ENCODE data around the gene KCTD8. TPM values are rescaled to one million over a fixed set of nuclear protein-coding genes. Genes with fewer than 3 reads are reported as not detected.

The KCTD8 gene
- total RNA-seq, 1 donor from 2014 or later: 0.68 TPM

DNA sequence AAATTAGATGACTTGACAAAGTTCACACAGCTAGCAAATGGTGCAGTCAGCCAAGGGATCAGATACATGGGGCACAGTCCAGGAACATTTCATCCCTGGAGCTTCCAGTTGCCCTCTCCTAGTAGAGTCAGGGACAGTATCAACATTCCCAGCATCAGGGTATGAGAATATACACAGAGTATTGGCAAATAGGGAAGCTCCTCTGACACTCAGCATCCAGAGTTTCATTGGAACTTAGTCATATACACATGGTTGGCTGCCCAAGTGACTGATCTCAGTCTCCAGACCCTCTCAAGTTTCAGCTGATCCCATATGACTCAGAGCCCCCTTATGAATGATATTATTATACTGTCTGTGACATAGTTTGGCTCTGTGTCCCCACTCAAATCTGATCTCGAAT, 13.7 kb upstream of the KCTD8 start:
- Mint-ChIP-seq H3K27me3 (ENCODE audit: low read depth, unreplicated experiment) (no peaks in the 10 kb centered on the region), H3K9me3 (ENCODE audit: unreplicated experiment) (peaks cover 2% of the 10 kb centered on the region), H3K4me3 (ENCODE audit: unreplicated experiment) (no peak overlapping the region), H3K4me1 (ENCODE audit: low read depth, unreplicated experiment) (no peaks in the 10 kb centered on the region), H3K27ac (ENCODE audit: unreplicated experiment) (no peak overlapping the region), H3K36me3 (ENCODE audit: low read depth, unreplicated experiment) (no peaks in the 10 kb centered on the region)
- H3K9me3 ChIP-seq (ENCODE audit: insufficient read depth, low read depth, low read length): no peaks in the 10 kb centered on the region
- H3K4me2 ChIP-seq (ENCODE audit: low read length): no peak overlapping the region
- H3K4me3 ChIP-seq (ENCODE audit: insufficient read depth, low read depth, low read length): no peak overlapping the region
- no peaks in the 10 kb centered on the region for H3K27me3 ChIP-seq (ENCODE audit: insufficient read depth, low read length)
- no peak overlapping the region for H2AFZ ChIP-seq (ENCODE audit: low read depth, low read length)
- H4K20me1 ChIP-seq (ENCODE audit: insufficient read depth, low read length): no peaks in the 10 kb centered on the region
- no peaks in the 10 kb centered on the region for H3K4me1 ChIP-seq (ENCODE audit: insufficient read depth, low read length)
- DNase-seq (ENCODE audit: low read depth) (no peak), FAIRE-seq (no peak)
- H3K36me3 ChIP-seq (ENCODE audit: insufficient read depth, low read length): no peaks in the 10 kb centered on the region
- H3K79me2 ChIP-seq (ENCODE audit: insufficient read depth, low read length): no peaks in the 10 kb centered on the region
- H3K27ac ChIP-seq (ENCODE audit: low read depth, low read length): no peak overlapping the region
- no peak overlapping the region for H3K9ac ChIP-seq (ENCODE audit: low read length)
- TF ChIP-seq, protein P1, sequence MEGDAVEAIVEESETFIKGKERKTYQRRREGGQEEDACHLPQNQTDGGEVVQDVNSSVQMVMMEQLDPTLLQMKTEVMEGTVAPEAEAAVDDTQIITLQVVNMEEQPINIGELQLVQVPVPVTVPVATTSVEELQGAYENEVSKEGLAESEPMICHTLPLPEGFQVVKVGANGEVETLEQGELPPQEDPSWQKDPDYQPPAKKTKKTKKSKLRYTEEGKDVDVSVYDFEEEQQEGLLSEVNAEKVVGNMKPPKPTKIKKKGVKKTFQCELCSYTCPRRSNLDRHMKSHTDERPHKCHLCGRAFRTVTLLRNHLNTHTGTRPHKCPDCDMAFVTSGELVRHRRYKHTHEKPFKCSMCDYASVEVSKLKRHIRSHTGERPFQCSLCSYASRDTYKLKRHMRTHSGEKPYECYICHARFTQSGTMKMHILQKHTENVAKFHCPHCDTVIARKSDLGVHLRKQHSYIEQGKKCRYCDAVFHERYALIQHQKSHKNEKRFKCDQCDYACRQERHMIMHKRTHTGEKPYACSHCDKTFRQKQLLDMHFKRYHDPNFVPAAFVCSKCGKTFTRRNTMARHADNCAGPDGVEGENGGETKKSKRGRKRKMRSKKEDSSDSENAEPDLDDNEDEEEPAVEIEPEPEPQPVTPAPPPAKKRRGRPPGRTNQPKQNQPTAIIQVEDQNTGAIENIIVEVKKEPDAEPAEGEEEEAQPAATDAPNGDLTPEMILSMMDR (IDR thresholded peaks at IDR 0.05; ENCODE audit: insufficient read depth, low read depth, low read length): no peak
- no peak for TF ChIP-seq EZH2 (IDR thresholded peaks at IDR 0.05; ENCODE audit: insufficient read depth, low read length)

DNA sequence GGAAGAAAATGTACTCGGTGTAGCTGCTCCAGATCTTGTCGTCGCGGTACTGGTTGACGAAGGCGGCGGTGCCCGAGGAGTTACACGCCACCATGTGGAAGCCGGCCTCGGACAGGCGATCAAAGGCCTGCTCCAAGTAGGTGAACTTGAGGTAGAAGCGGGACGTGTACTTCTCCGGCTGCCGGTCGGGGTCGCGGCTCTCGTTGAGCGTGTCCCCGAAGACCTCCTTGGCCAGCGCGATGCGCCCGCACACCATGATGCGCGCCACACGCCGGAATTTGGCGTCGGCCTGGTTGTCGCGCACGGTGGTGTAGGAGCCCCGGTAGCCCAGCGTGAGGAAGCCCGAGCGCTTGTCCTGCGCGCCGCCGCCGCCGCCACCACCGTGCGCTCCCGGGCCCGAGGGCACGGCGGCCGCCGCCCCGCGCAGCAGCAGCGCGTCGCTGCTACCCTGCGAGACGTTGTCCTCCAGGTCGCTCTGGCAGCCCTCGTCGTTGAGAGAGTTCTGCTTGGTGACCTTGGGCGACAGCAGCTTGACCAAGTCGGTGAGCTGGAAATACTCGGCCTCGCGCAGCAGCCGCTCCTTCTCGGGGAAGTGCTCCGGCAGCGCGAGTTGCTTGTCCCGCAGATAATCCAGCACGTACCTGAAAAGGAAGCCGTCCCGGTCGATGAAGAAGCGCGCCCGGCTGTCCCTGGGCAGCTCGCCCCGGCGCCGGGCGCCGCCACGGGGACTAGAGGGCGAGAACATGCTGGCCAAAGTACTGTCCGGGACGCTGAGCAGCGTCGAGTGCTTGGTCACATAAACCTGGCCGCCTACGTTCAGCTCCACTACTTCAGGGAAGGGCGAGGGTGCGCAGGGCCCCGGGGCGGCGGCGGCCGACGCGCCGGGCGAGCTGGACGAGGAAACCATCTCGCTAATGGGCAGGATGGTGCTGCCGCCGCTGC, 775 bp downstream of the KCTD8 start:
- Histone ChIP-seq H3K36me3 (ENCODE audit: insufficient read depth, low read length) (no peaks in the 10 kb centered on the region), H2AFZ (ENCODE audit: low read depth, low read length) (peak overlapping the region; percentile 95), H4K20me1 (ENCODE audit: insufficient read depth, low read length) (no peaks in the 10 kb centered on the region), H3K4me2 (ENCODE audit: low read length) (peak overlapping the region; percentile 96), H3K79me2 (ENCODE audit: insufficient read depth, low read length) (no peaks in the 10 kb centered on the region), H3K9ac (ENCODE audit: low read length) (peak overlapping the region; percentile 65), H3K4me1 (ENCODE audit: insufficient read depth, low read length) (peaks cover 13% of the 10 kb centered on the region), H3K27me3 (ENCODE audit: insufficient read depth, low read length) (peaks cover 28% of the 10 kb centered on the region), H3K9me3 (ENCODE audit: insufficient read depth, low read depth, low read length) (no peaks in the 10 kb centered on the region), H3K4me3 (ENCODE audit: insufficient read depth, low read depth, low read length) (peak overlapping the region; percentile 65), H3K27ac (ENCODE audit: low read depth, low read length) (no peak overlapping the region)
- FAIRE-seq (no peak), DNase-seq (ENCODE audit: low read depth) (peak; percentile 47)
- H3K36me3 Mint-ChIP-seq (ENCODE audit: low read depth, unreplicated experiment): no peaks in the 10 kb centered on the region
- peak; percentile 74 for TF ChIP-seq EZH2 (IDR thresholded peaks at IDR 0.05; ENCODE audit: insufficient read depth, low read length)
- TF ChIP-seq, protein P1 (IDR thresholded peaks at IDR 0.05; ENCODE audit: insufficient read depth, low read depth, low read length): no peak
- H3K4me1 Mint-ChIP-seq (ENCODE audit: low read depth, unreplicated experiment): peaks cover 5% of the 10 kb centered on the region
- H3K27ac Mint-ChIP-seq (ENCODE audit: unreplicated experiment): no peak overlapping the region
- H3K4me3 Mint-ChIP-seq (ENCODE audit: unreplicated experiment): peak overlapping the region; percentile 84
- no peaks in the 10 kb centered on the region for H3K9me3 Mint-ChIP-seq (ENCODE audit: unreplicated experiment)
- H3K27me3 Mint-ChIP-seq (ENCODE audit: low read depth, unreplicated experiment): peaks cover 28% of the 10 kb centered on the region
